HEK293 (cell line): ENCODE results near the gene PRSS16.
A peak's percentile ranks its signal among the peaks of the same experiment; 100 is the strongest.

Experiments
- BCL11A ChIP-seq: fragments of 450-650 bp; formaldehyde crosslinking; IDR thresholded peaks from 2 replicates; pipeline ENCODE4 v1.5.1; 2016; ENCODE audit warnings: low read depth, missing biosample characterization, missing genetic modification characterization
- GLI4 ChIP-seq: fragments of 450-650 bp; formaldehyde crosslinking; IDR thresholded peaks from 2 replicates; pipeline ENCODE4 v1.5.1; 2016; ENCODE audit warnings: missing biosample characterization, missing genetic modification characterization
- GLIS2 ChIP-seq: fragments of 450-650 bp; formaldehyde crosslinking; IDR thresholded peaks from 2 replicates; pipeline ENCODE4 v1.5.1; 2016; ENCODE audit warnings: missing biosample characterization, missing genetic modification characterization
- IKZF3 ChIP-seq: fragments of 450-650 bp; IDR thresholded peaks from 2 replicates; pipeline ENCODE4 v1.5.0; 2018; ENCODE audit warnings: missing biosample characterization, mild to moderate bottlenecking, missing genetic modification characterization, moderate library complexity
- KLF10 ChIP-seq: fragments of 450-650 bp; IDR thresholded peaks from 2 replicates; pipeline ENCODE4 v1.5.1; 2018; ENCODE audit warnings: missing biosample characterization, mild to moderate bottlenecking, missing genetic modification characterization
- MZF1 ChIP-seq: fragments of 450-650 bp; formaldehyde crosslinking; IDR thresholded peaks from 2 replicates; pipeline ENCODE4 v1.5.1; 2017; ENCODE audit warnings: missing biosample characterization, missing genetic modification characterization, borderline replicate concordance
- SALL2 ChIP-seq: fragments of 450-650 bp; formaldehyde crosslinking; IDR thresholded peaks from 2 replicates; pipeline ENCODE4 v1.5.0; 2017; ENCODE audit warnings: missing biosample characterization, mild to moderate bottlenecking, missing genetic modification characterization, borderline replicate concordance
- SP2 ChIP-seq: fragments of 450-650 bp; formaldehyde crosslinking; IDR thresholded peaks from 2 replicates; pipeline ENCODE4 v1.5.1; 2016; ENCODE audit warnings: missing biosample characterization, missing genetic modification characterization
- YY1 ChIP-seq: fragments of 450-650 bp; formaldehyde crosslinking; IDR thresholded peaks from 2 replicates; pipeline ENCODE4 v1.5.1; 2018; ENCODE audit warnings: missing biosample characterization, missing genetic modification characterization
- ZBTB1 ChIP-seq: fragments of 450-650 bp; formaldehyde crosslinking; IDR thresholded peaks from 2 replicates; pipeline ENCODE4 v1.5.1; 2016; ENCODE audit warnings: missing biosample characterization, missing genetic modification characterization
- ZFP69B ChIP-seq: fragments of 450-650 bp; formaldehyde crosslinking; IDR thresholded peaks from 2 replicates; pipeline ENCODE4 v1.5.1; 2016; ENCODE audit warnings: missing biosample characterization, missing genetic modification characterization
- ZNF157 ChIP-seq: fragments of 450-650 bp; formaldehyde crosslinking; IDR thresholded peaks from 2 replicates; pipeline ENCODE4 v1.5.1; 2016; ENCODE audit warnings: missing biosample characterization, missing genetic modification characterization
- ZNF16 ChIP-seq: fragments of 450-650 bp; formaldehyde crosslinking; IDR thresholded peaks from 2 replicates; pipeline ENCODE4 v1.5.1; 2016; ENCODE audit warnings: low read depth, missing biosample characterization, missing genetic modification characterization
- ZNF221 ChIP-seq: fragments of 450-650 bp; formaldehyde crosslinking; IDR thresholded peaks from 2 replicates; pipeline ENCODE4 v1.5.1; 2017; ENCODE audit warnings: missing biosample characterization, missing genetic modification characterization, borderline replicate concordance
- ZNF292 ChIP-seq: fragments of 450-650 bp; formaldehyde crosslinking; IDR thresholded peaks from 2 replicates; pipeline ENCODE4 v1.5.1; 2016; ENCODE audit warnings: low read depth, missing biosample characterization, missing genetic modification characterization, borderline replicate concordance
- ZNF366 ChIP-seq: fragments of 450-650 bp; formaldehyde crosslinking; conservative IDR thresholded peaks from 2 replicates; pipeline ENCODE4 v1.5.1; 2016; ENCODE audit warnings: missing biosample characterization, missing genetic modification characterization
- ZNF391 ChIP-seq: fragments of 450-650 bp; formaldehyde crosslinking; IDR thresholded peaks from 2 replicates; pipeline ENCODE4 v1.5.1; 2016; ENCODE audit warnings: low read depth, missing biosample characterization, missing genetic modification characterization, borderline replicate concordance
- ZNF394 ChIP-seq: fragments of 450-650 bp; formaldehyde crosslinking; IDR thresholded peaks from 2 replicates; pipeline ENCODE4 v1.5.1; 2016; ENCODE audit warnings: missing biosample characterization, missing genetic modification characterization, mild to moderate bottlenecking, moderate library complexity, borderline replicate concordance
- ZNF521 ChIP-seq: fragments of 450-650 bp; formaldehyde crosslinking; IDR thresholded peaks from 2 replicates; pipeline ENCODE4 v1.5.1; 2017; ENCODE audit warnings: missing biosample characterization, mild to moderate bottlenecking, missing genetic modification characterization
- ZNF529 ChIP-seq: fragments of 450-650 bp; formaldehyde crosslinking; IDR thresholded peaks from 2 replicates; pipeline ENCODE4 v1.5.1; 2017; ENCODE audit warnings: missing genetic modification characterization, missing biosample characterization; ENCODE audit not compliant: insufficient replicate concordance
- ZNF548 ChIP-seq: fragments of 450-650 bp; formaldehyde crosslinking; IDR thresholded peaks from 2 replicates; pipeline ENCODE4 v1.5.1; 2016; ENCODE audit warnings: missing biosample characterization, missing genetic modification characterization
- ZNF623 ChIP-seq: fragments of 450-650 bp; formaldehyde crosslinking; IDR thresholded peaks from 2 replicates; pipeline ENCODE4 v1.5.1; 2016; ENCODE audit warnings: missing biosample characterization, missing genetic modification characterization
- ZNF624 ChIP-seq: fragments of 450-650 bp; formaldehyde crosslinking; IDR thresholded peaks from 2 replicates; pipeline ENCODE4 v1.5.1; 2017; ENCODE audit warnings: missing biosample characterization, missing genetic modification characterization
- ZNF629 ChIP-seq: fragments of 450-650 bp; formaldehyde crosslinking; IDR thresholded peaks from 2 replicates; pipeline ENCODE4 v1.5.1; 2017; ENCODE audit warnings: missing biosample characterization, missing genetic modification characterization
- ZNF660 ChIP-seq: fragments of 450-650 bp; IDR thresholded peaks from 2 replicates; pipeline ENCODE4 v1.5.1; 2018; ENCODE audit warnings: missing biosample characterization, mild to moderate bottlenecking, missing genetic modification characterization
- ZNF747 ChIP-seq: fragments of 450-650 bp; formaldehyde crosslinking; IDR thresholded peaks from 2 replicates; pipeline ENCODE4 v1.5.1; 2016; ENCODE audit warnings: missing biosample characterization, missing genetic modification characterization
- ZNF777 ChIP-seq: fragments of 450-650 bp; formaldehyde crosslinking; IDR thresholded peaks from 2 replicates; pipeline ENCODE4 v1.5.1; 2017; ENCODE audit warnings: missing biosample characterization, missing genetic modification characterization, borderline replicate concordance
- ZNF785 ChIP-seq: fragments of 450-650 bp; formaldehyde crosslinking; IDR thresholded peaks from 2 replicates; pipeline ENCODE4 v1.5.1; 2016; ENCODE audit warnings: missing biosample characterization, missing genetic modification characterization
- ZSCAN18 ChIP-seq: fragments of 450-650 bp; formaldehyde crosslinking; IDR thresholded peaks from 2 replicates; pipeline ENCODE4 v1.5.1; 2016; ENCODE audit warnings: missing biosample characterization, missing genetic modification characterization
- TF ChIP-seq, protein P1 (sequence below): fragments of 450-650 bp; formaldehyde crosslinking; IDR thresholded peaks from 2 replicates; pipeline ENCODE4 v1.5.1; 2016; ENCODE audit warnings: missing biosample characterization, missing genetic modification characterization
- TF ChIP-seq, protein P2 (sequence below): fragments of 450-650 bp; formaldehyde crosslinking; IDR thresholded peaks from 2 replicates; pipeline ENCODE4 v1.5.1; 2016; ENCODE audit warnings: missing biosample characterization, missing genetic modification characterization
- TF ChIP-seq, protein P3 (sequence below): fragments of 450-650 bp; formaldehyde crosslinking; IDR thresholded peaks from 2 replicates; pipeline ENCODE4 v1.5.1; 2016; ENCODE audit warnings: missing biosample characterization, missing genetic modification characterization
- TF ChIP-seq, protein P4 (sequence below): fragments of 450-650 bp; formaldehyde crosslinking; IDR thresholded peaks from 2 replicates; pipeline ENCODE4 v1.5.1; 2016; ENCODE audit warnings: missing biosample characterization, missing genetic modification characterization

Gene PRSS16

GRCh38 chr6:27213544-27214125 is 33.9 kb upstream of the PRSS16 start (continued):
- TF ChIP-seq, protein P1, sequence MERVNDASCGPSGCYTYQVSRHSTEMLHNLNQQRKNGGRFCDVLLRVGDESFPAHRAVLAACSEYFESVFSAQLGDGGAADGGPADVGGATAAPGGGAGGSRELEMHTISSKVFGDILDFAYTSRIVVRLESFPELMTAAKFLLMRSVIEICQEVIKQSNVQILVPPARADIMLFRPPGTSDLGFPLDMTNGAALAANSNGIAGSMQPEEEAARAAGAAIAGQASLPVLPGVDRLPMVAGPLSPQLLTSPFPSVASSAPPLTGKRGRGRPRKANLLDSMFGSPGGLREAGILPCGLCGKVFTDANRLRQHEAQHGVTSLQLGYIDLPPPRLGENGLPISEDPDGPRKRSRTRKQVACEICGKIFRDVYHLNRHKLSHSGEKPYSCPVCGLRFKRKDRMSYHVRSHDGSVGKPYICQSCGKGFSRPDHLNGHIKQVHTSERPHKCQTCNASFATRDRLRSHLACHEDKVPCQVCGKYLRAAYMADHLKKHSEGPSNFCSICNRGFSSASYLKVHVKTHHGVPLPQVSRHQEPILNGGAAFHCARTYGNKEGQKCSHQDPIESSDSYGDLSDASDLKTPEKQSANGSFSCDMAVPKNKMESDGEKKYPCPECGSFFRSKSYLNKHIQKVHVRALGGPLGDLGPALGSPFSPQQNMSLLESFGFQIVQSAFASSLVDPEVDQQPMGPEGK (tag by site-specific recombination): peak; percentile 97
- TF ChIP-seq ZNF157 (tag by site-specific recombination): peak; percentile 37; the same call in 1 of the 2 replicates
- peak; percentile 73; the same call in 1 of the 2 replicates for TF ChIP-seq GLI4 (tag by site-specific recombination)
- peak; percentile 89; the same call in 1 of the 2 replicates for TF ChIP-seq ZNF391 (tag by site-specific recombination)
- no peak for TF ChIP-seq SALL2
- no peak for TF ChIP-seq ZNF747 (tag by site-specific recombination)
- peak; percentile 56 for TF ChIP-seq ZNF629 (tag by site-specific recombination)
- 0 out of 2 replicates have a peak, but pooled peaks have one; percentile 81 for TF ChIP-seq ZNF221 (tag by site-specific recombination)
- no peak for TF ChIP-seq ZNF16
- TF ChIP-seq MZF1 (tag by site-specific recombination): no peak
- peak; percentile 55; the same call in 1 of the 2 replicates for TF ChIP-seq ZFP69B (tag by site-specific recombination)
- TF ChIP-seq ZNF624 (tag by site-specific recombination): peak; percentile 76
- peak; percentile 90 for TF ChIP-seq ZNF660 (tag by site-specific recombination)
- 0 out of 2 replicates have a peak, but pooled peaks have one; percentile 4 for TF ChIP-seq BCL11A (tag by site-specific recombination)
- TF ChIP-seq, protein P2, sequence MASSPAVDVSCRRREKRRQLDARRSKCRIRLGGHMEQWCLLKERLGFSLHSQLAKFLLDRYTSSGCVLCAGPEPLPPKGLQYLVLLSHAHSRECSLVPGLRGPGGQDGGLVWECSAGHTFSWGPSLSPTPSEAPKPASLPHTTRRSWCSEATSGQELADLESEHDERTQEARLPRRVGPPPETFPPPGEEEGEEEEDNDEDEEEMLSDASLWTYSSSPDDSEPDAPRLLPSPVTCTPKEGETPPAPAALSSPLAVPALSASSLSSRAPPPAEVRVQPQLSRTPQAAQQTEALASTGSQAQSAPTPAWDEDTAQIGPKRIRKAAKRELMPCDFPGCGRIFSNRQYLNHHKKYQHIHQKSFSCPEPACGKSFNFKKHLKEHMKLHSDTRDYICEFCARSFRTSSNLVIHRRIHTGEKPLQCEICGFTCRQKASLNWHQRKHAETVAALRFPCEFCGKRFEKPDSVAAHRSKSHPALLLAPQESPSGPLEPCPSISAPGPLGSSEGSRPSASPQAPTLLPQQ (tag by site-specific recombination): 0 out of 2 replicates have a peak, but pooled peaks have one; percentile 14
- TF ChIP-seq ZNF292: no peak
- no peak for TF ChIP-seq ZNF521
- TF ChIP-seq ZNF785 (tag by site-specific recombination): no peak
- peak; percentile 27; the same call in 1 of the 2 replicates for TF ChIP-seq ZNF623 (tag by site-specific recombination)
- peak; percentile 52; the same call in 1 of the 2 replicates for TF ChIP-seq GLIS2 (tag by site-specific recombination)
- TF ChIP-seq ZBTB1 (tag by site-specific recombination): no peak
- TF ChIP-seq YY1 (tag by site-specific recombination): peak; percentile 73
- TF ChIP-seq, protein P3, sequence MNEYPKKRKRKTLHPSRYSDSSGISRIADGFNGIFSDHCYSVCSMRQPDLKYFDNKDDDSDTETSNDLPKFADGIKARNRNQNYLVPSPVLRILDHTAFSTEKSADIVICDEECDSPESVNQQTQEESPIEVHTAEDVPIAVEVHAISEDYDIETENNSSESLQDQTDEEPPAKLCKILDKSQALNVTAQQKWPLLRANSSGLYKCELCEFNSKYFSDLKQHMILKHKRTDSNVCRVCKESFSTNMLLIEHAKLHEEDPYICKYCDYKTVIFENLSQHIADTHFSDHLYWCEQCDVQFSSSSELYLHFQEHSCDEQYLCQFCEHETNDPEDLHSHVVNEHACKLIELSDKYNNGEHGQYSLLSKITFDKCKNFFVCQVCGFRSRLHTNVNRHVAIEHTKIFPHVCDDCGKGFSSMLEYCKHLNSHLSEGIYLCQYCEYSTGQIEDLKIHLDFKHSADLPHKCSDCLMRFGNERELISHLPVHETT (tag by site-specific recombination): peak; percentile 48; the same call in 1 of the 2 replicates
- TF ChIP-seq ZNF548 (tag by site-specific recombination): no peak
- no peak for TF ChIP-seq IKZF3 (tag by site-specific recombination)
- TF ChIP-seq, protein P4, sequence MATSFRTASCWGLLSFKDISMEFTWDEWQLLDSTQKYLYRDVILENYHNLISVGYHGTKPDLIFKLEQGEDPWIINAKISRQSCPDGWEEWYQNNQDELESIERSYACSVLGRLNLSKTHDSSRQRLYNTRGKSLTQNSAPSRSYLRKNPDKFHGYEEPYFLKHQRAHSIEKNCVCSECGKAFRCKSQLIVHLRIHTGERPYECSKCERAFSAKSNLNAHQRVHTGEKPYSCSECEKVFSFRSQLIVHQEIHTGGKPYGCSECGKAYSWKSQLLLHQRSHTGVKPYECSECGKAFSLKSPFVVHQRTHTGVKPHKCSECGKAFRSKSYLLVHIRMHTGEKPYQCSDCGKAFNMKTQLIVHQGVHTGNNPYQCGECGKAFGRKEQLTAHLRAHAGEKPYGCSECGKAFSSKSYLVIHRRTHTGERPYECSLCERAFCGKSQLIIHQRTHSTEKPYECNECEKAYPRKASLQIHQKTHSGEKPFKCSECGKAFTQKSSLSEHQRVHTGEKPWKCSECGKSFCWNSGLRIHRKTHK (tag by site-specific recombination): no peak
- TF ChIP-seq KLF10 (tag by site-specific recombination): peak; percentile 46
- no peak for TF ChIP-seq ZNF529 (tag by site-specific recombination)
- no peak for TF ChIP-seq SP2 (tag by site-specific recombination)
- TF ChIP-seq ZNF366: peak; percentile 46; the same call in 1 of the 2 replicates
- TF ChIP-seq ZNF777 (tag by site-specific recombination): peak; percentile 68; the same call in 1 of the 2 replicates
- no peak for TF ChIP-seq ZSCAN18 (tag by site-specific recombination)
- TF ChIP-seq ZNF394 (tag by site-specific recombination): peak; percentile 35; the same call in 1 of the 2 replicates
